CD4-positive, alpha-beta T cell treated with Interleukin-4 for 4 hours (primary cell): ENCODE results near the gene YBX1.
"Not testable (repeated sequence)": the region's sequence is repeated elsewhere in the genome, so short reads cannot be mapped to it uniquely, and the experiment has no call there.

Source experiments
- DNase-seq: peaks from one replicate; pipeline ENCODE4 v3.0.0-alpha.2; 2020

The YBX1 gene

DNA sequence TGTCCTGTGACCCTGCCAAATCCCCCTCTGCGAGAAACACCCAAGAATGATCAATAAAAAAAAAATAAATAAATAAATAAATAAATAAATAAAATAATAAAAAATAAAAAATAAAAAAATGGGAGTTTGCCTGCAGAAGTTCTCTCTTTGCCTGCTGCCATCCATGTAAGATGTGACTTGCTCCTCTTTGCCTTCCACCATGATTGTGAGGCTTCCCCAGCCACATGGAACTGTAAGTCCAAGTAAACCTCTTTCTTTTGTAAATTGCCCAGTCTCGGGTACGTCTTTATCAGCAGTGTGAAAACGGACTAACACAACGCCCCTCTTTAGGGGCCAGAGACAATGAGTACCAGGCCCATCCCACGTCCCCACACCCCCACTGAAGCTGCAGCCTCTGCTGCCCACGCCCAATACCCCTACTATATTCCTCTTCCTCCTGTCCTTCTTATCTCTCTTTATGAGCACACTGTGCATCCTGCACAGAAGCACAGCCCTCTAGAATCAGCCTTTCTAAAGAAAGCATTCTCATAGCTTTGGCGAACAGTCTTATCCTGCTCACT, 69.4 kb downstream of the YBX1 start:
- DNase-seq: not testable (repeated sequence)

DNA sequence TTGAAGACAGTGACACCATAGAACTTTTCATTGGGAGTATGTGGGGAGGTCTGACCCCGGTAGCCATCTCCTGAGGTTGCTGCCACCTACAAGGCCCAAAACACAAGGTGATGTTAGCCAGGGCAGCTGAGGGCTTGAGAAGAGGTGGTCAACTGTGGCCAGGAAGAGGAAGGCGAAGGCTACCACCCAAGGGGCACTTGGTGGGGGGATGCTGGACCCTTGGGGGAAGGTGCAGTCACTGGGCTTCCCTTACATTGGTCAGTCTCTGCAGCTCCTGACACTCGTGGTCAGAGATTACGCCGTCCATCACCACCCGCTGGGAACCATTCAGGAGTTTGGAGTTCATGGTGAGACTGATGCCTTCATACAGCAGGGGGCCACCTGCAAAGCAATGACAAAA, 70.1 kb downstream of the YBX1 start:
- no peak for DNase-seq

DNA sequence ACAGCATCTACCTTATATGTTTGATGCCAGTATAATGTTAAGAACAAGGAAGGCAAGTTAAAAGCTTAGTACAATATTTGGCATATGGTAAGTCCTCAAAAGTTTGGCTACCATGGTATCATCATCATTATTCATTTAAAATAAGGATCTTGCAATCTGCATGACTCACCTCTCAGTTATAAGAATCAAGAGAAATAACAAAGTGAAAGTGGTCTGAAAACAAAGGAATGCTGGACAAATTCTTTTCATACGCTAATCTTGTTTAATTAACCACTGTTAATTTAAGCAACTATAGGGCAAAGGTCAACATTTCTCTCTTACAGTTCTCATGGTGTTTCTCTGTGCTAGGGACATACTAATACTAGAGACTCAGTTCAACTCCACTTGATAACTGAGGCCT, 70.9 kb downstream of the YBX1 start:
- DNase-seq: no peak
